Measurements from ENCODE around the gene HDGF.

Gene HDGF

DNA sequence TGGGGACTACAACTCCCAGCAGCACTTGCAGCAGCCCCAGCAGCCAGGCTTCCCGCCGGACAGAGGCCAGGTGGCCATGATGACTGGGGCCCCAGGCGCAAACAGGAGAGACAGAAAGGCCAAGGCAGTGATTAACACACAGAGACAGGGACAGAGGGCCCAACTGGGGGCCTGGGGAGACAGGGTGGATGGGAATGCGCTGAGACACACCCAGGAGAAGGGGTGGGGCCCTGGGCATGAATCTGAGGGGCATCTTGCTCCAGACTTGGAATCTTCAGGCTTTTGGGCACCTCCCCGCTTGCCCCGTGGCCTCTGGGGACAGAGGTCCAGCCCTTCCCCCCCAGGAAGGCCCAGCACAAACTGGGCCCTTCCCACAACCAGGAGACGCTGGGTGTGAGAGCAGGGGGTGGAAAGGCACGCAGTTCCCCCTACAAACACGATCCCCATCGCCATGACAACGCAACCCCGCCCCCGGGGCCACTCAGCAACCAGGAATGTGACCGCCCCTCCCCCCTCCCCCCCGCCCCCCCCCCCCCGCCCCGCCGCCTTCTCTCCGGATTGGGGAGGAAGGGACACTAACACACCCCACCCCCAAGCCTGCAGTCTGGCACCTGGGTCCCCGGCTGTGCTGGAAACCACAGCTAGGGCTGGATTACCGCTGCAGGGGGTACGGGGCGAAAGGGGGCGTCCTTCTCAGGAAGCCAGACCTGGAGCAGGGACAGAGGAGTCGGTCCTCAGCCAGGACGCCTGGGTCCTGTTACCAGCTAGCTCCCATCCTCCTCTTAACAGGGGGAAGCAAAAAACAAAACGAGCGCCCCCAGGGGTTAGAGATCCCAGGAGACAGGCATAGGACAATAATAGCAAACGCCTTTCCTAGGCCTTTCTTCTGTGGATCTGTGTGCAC is 4.5 kb downstream of the HDGF start:
- peak in 1 of 2 donors; percentile 37 for DNase-seq (ENCODE audit: extremely low read depth in 1 of 2, low read depth in 1 of 2)

DNA sequence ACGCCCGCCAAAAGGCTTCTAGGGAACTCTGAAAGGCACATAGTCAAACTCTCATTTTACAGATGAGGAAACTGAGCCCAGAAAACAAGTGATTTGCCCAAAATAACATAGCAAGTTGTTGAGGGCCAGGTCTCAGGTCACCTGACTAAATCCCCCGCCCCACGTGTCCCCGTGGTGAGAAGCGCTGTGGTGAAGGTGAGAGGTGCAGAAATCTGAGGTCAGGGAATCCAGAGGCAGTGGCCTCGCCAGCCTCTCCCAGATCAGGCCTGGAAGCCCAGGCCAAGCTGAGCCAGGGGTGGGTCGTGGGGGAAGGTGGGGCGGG is 5.1 kb downstream of the HDGF start:
- no peak for DNase-seq (ENCODE audit: extremely low read depth in 1 of 2, low read depth in 1 of 2)

GRCh38 chr1:156745881-156746280 is 5.6 kb downstream of the HDGF start:
- DNase-seq (ENCODE audit: extremely low read depth in 1 of 2, low read depth in 1 of 2), result no peak

DNA sequence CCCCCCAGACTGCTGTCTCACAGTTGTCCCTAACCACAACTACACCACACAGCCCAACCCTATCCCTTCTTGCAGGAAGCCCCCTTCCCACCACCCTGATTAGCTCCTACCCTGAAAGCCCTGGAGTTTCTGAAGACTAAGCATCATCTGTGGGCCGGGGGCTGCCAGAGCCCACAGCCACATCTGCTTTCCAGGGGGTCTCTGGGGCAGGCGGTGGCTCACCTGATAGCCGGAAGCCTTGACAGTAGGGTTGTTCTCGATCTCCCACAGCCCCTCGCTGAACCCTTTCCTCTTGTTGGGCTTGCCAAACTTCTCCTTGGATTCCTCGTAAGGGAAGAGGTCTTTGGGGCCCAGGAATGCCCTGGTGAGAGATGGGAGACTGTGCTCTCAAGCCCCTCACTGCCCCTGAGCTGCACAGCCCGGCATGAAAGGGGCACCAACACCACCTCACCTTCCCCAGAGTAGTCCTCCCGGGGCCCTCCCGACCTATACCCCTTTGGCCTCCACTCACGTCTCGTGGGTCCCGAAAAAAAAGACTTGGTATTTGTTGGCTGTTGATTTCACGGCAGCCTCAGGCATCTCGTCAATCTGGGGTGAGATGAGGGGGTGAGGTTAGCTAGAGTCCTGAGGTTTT is 6.6 kb downstream of the HDGF start:
- no peak for DNase-seq (ENCODE audit: extremely low read depth in 1 of 2, low read depth in 1 of 2)

DNA sequence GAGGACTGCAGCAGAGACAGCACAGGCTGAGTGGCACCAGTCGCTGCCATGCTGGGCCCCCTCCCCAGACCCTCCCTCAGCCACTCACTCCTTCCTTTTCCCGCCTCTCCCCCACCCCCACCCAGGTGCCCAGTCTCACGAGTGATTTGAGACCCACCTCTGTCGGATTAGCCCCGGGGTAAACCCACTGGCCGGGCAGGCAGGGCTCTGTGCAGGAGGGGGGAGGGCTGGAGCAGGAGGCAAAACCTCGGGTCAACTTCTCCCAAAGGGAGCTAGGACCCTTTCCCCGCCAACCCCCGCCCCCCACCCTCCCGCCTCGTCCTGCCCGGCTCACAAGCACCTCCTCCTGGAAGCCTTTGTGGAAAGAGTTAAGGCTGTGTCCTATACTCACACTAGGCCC is 7.1 kb downstream of the HDGF start:
- DNase-seq (ENCODE audit: extremely low read depth in 1 of 2, low read depth in 1 of 2), result no peak

DNA sequence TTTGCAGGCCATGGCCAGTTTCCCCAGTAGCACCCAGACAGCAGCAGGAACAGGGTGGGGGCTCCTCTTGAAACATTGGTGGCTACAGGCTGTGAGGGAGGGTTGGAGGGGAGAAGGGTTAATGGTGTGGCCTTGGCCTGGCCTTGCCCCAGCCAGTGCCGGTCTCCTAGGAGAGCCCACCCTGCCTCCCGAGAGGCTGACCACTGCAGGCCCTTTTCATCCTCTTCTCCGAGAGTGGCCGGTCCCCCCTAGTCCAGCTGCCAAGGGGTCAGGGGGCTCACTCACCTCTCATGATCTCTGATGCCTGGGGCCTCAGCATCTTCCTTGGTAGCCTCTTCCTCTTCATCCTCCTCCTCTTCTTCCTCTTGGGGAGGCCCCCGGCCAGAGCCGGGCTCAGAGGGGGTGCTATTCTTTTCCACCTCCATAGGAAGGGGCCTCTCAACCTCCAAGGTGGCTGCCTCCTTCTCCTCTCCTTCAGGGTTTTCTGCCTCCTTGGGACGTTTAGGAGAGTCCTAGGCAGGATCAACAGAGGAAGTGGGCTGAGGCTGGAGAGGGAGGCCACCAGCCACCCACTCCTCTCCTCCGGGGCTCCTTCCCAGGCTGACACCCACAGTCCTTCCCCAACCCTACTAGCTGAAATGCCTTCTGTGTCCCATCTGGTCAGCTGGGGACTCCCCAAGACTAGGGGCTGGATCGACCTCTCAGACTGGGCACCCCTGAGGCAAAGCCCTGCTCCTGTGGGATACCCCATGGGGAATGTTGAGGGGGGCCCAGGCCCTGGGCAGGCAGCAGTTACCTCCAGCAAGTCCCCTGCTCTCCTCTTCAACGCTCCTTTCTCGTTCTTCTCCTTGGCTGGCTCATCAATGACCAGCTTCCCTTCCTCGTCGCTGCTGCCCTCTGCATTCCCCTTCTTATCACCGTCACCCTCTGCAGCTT is 7.8 kb downstream of the HDGF start:
- DNase-seq (ENCODE audit: extremely low read depth in 1 of 2, low read depth in 1 of 2), result no peak

GRCh38 chr1:156742801-156743200 is 8.7 kb downstream of the HDGF start:
- no peak for DNase-seq (ENCODE audit: extremely low read depth in 1 of 2, low read depth in 1 of 2)

DNA sequence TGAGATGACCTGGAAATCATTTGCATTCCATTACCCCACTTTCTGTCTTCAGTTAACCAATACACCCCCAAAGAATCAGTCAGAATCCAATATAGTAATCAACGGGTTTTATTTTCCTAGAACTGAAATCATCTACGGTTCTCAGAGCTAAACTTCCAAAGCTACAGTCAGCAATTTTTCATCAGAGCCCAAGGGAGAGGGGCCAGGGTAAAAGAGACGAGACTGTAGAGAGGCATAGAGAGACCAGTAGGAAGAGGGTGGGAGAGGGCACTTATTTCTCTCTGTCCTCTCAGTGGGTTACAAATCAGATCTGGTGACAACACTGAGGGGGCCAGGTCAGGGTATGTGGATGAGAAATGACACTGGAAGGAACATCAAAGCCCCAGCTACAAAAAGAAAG is 9.5 kb downstream of the HDGF start:
- no peak for DNase-seq (ENCODE audit: extremely low read depth in 1 of 2, low read depth in 1 of 2)

DNA sequence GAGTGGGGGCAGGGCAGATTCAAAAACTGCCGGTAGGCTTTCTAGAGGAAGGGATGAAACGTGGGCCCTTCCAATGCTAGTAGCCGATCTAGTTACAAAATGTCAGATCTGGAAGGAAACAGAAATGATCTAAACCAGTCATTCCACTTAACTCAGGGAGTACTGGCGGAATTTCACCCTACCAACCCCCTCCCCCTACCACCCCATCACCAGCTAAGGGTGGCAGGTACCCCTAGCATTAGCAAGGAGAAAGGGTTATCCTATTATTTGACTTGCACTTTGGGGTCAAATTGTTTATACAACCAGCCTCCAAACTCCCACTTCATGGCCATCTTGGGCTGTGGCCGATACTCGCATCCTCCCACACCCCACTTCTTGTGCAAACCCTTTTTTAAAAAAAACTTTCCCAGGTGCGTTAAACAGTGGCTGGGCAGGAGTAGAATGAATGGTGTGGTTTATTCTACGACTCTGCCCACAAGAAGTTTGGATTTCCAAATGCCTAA is 9.9 kb downstream of the HDGF start:
- DNase-seq (ENCODE audit: extremely low read depth in 1 of 2, low read depth in 1 of 2), result no peak

- peak; percentile 86 to 96 for DNase-seq (ENCODE audit: extremely low read depth in 1 of 2, low read depth in 1 of 2)
These were observed 10.6 kb downstream of the HDGF start, which contains the start of gene MRPL24 for GRCh38 chr1:156740741-156741480. TSS of gene MRPL24 (minus strand) at chr1:156741088. CDS start at chr1:156738704, 2,384 bp downstream.

GRCh38 chr1:156740237-156740740 is 11.2 kb downstream of the HDGF start:
- DNase-seq (ENCODE audit: extremely low read depth in 1 of 2, low read depth in 1 of 2), result no peak

DNA sequence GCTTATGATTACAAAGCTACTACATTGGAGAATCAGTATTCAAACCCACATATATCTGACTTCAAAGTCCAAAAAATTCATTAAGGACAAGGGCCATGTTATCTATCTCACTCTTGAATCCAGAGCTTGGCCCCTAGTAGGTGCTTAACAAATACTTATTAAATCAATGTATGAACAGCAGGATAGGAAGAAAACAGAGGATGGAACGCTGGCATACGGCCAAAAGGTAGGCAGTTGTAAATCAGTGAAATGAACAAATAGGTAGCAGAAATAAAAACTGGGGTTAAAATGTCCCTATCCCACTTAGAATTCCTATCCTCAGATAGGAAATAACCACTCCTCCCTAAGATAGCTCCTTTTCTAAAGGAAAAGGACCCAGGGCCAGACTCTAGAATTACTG is 12.6 kb downstream of the HDGF start:
- DNase-seq (ENCODE audit: extremely low read depth in 1 of 2, low read depth in 1 of 2), result no peak

DNA sequence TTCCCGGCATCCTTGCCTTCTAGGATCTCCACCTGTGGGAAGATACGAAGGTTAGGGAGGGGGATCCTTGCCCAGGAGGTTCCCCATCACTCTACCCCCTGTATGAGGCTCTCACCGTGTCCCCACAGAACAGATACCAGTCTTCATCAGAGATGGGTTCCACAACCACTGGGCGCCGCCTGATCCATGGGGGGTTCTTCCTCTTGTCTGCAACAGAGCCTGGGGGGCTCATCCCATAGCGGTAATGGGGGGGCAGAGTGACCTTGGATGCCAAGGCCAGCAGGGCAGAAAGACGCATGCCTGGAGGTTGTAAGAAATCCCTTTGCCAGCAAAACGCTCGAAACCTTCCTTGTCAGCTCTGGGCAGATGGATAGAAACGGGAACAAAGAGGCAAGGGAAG is 13.1 kb downstream of the HDGF start:
- no peak for DNase-seq (ENCODE audit: extremely low read depth in 1 of 2, low read depth in 1 of 2)

GRCh38 chr1:156733989-156734584 is 17.4 kb downstream of the HDGF start:
- DNase-seq (ENCODE audit: extremely low read depth in 1 of 2, low read depth in 1 of 2), result no peak

DNA sequence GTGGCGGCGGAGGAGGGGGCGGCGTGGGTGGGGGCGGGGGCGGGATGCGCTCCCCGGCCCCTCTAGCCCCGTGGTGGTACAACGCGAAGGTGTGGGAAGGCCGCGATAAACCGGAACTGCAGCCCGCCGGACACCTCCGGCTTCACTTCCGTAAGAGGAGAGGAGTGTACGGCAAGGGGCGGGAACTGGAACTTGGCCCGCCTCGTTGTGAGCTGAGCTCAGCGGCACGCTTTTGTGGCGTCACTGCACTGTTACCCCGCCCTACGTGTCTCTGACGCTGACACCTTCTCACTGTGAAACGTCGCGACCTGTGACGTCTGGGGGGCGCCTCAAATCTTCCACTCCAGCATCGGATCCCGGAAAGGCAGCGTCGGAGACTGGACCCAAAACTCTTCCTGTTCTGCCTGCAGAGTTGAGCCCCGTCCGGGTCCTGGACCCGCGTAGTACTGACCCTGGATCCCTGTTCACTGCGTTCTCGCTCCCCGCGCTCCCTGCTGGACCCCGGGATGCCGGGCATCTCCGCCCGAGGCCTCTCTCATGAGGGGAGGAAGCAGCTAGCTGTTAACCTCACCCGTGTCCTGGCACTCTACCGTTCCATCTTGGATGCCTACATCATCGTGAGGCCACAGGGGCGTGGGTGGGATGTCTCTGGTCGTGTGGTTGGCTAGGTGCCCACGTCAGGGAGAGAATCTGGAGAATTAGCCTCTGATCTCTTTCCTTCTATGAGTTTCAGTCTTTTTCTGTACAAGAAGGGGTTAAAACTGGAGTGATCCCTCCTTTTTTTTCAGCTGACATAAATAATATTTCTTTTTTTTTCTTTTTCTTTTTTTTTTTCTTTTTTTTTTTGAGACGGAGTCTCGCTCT is 22.6 kb downstream of the HDGF start, which contains the start of gene ISG20L2:
Gene ISG20L2, minus strand, starts transcription at position 168 of the 864 bp plus-strand sequence. CDS start 1,114 bp downstream, outside the sequence.
- peak; percentile 89 to 97 for DNase-seq (ENCODE audit: extremely low read depth in 1 of 2, low read depth in 1 of 2)

GRCh38 chr1:156727926-156728598 is 23.4 kb downstream of the HDGF start, which contains the start of gene METTL25B:
TSS of gene METTL25B (plus strand) at chr1:156728469. CDS start at chr1:156729105, 636 bp downstream.
- DNase-seq (ENCODE audit: extremely low read depth in 1 of 2, low read depth in 1 of 2), result peak; percentile 70 to 73

DNA sequence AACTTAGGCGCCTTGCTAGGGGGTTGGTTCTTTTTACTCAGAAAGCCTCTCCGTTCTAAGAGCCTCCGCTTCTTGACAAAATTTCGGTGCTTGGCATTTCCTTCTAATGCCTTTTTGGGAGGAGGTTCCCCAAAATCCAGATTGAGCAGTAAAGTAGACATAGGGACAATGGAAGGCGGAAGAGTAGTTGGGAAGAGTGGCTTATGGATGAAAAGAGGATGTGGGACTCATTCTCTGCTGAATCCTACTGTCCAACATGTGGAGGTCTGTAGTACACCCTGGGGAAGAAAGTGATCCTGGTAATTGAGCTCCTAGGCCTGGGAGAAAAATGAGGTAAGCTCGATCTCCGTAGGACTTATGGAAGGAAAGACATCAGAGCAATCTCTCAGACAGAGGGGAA is 24.0 kb downstream of the HDGF start:
- DNase-seq (ENCODE audit: extremely low read depth in 1 of 2, low read depth in 1 of 2), result no peak
